CD4-positive, alpha-beta T cell treated with Interleukin-6 for 4 hours (primary cell): Measurements from ENCODE around the gene FAM185A.
"Not testable (repeated sequence)": the region's sequence is repeated elsewhere in the genome, so short reads cannot be mapped to it uniquely, and the experiment has no call there.

Experiments
- DNase-seq: peaks from one replicate; pipeline ENCODE4 v3.0.0-alpha.2; 2020; ENCODE audit warnings: mixed read lengths

The FAM185A gene

GRCh38 chr7:102748605-102749444 is at the start of gene FAM185A:
Gene FAM185A, plus strand, starts transcription at chr7:102748999. Its CDS starts 209 bp downstream, at chr7:102749208.
- DNase-seq: peak; percentile 95

DNA sequence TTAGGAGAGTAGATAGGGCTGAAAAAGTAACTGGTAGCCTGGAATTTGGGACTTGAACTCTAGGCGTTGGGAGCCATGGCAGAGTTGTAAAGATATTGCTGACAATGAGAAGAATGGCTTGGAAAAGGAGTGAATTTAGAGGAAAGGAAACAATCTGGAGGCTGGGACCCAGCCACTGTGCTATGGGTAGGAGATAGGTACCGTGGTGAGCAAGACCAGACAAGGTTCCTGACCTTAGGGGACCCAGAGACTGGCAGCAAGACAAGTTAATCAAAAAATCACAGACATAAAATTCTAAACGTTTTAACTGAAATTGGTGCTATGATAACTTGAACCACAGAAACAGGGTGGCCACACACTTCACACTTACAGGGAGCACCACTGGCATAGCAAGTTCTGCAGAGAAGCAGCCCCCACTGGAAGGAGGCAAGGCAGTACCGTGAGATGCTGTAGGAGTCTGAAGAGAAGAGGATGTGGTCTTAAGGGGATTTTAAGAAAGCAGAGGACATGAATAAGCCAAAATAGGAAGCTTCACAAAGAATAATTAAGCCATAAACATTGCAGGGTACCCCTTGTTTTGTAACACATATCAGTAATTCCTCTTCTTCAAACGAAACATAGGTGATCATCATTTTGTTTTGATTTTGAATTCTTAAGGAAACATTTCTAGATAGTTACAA is 35.6 kb upstream of the FAM185A start:
- DNase-seq: peak; percentile 1

DNA sequence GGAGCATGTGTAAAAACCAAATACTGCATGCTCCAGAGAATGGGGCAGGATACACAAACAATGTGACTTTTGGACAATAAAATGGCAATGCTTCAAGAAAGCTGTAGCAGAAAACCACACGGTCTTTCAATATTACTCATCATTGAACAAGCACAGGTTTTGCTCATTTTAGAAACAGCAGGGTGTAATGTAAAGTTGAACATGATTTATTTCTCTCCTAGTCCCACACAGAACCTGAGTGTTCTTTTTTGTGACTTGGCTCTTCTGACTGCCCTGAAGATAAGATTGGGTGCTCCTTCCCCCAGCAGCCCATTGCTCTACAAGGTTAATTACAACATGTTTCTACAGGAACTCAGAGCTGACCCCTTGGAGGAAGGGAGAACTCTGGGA is 35.1 kb upstream of the FAM185A start:
- DNase-seq: not testable (repeated sequence)

DNA sequence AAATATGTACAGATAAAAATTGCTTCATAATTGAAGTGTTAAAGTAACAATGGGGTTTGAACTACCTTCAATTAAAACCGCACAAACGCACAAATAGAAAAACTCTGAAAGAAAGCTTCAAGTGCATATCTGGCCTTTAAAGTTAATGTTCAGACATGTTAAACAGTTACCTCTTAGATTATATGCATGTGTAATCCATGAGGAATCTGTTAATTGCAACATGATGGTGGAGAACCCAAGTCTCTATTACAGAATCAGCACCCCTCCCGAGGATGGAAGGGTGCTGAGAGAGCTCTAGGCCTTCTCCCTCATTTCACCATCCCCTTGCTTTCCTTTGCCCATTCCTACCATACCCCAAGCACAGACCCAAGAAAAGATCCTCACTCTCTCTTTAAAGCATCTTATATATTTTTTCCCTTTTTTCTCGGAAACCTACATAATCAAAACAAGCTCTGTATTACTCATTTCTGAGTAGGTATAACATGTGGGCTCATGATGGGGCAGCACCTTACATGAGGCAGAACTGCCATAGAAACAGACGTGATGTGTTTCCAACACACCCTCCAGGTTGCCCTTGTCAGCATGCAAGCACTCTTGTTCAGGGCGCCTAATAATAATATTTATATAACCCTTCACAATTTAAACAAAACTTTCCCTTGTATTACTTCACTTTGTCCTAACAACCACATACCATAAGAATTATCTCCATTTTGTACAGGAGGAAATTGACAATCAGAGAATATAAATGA is 33.9 kb upstream of the FAM185A start:
- not testable (repeated sequence) for DNase-seq

GRCh38 chr7:102715718-102716117 is 33.1 kb upstream of the FAM185A start:
- DNase-seq: not testable (repeated sequence)

GRCh38 chr7:102718491-102718890 is 30.3 kb upstream of the FAM185A start:
- DNase-seq: not testable (repeated sequence)

DNA sequence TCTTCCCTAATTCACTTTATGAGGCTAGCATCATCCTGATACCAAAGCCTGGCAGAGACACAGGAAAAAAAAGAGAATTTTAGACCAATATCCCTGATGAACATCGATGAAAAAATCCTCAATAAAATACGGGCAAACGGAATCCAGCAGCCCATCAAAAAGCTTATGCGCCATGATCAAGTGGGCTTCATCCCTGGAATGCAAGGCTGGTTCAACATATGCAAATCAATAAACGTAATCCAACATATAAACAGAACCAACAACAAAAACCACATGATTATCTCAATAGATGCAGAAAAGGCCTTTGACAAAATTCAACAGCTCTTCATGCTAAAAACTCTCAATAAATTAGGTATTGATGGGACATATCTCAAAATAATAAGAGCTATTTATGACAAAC is 22.6 kb upstream of the FAM185A start:
- DNase-seq: not testable (repeated sequence)

DNA sequence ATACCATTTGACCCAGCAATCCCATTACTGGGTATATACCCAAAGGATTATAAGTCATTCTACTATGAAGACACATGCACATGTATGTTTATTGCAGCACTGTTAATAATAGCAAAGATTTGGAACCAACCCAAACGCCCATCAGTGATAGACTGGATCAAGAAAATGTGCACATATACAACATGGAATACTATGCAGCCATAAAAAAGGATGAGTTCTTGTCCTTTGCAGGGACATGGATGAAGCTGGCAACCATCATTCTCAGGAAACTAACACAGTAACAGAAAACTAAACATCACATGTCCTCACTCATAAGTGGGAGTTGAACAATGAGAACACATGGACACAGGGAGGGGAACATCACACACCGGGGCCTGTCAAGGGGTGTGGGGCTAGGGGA is 19.1 kb upstream of the FAM185A start:
- not testable (repeated sequence) for DNase-seq

GRCh38 chr7:102730431-102730830 is 18.4 kb upstream of the FAM185A start:
- not testable (repeated sequence) for DNase-seq

DNA sequence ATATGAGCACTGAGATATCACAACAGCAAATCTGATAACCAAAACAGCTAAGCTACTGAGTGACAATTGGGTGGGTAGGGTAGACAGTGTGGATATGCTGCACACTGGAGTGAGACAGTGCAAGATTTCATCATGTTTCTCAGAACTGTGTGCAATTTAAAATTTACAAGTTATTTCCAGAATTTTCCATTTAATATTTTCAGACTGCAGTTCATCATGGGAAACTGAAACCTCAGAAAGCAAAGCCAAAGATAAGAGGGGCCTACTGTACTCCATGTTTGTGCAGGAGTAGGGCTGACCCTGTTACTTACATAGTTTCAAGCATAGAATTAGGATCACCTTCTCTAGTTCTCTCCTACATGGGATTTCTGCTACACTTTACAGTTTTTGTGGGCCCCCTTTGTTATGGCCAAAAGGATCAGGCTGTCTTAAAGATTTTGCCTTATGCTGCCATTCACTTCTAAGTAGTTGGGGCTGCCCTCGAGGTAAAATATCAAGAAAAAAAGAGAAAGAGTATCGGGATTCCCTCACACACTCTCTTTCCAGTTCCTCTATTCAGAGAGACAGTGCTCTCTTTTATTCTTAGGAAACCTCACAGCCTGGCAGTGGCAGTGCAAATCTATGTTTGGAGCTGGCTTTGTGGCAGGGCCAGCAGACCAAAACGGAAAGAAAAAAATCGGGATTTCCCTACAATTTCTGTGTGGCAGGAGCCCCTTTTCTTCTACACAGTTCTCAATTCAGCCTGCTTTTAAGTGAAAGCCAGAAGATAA is 6.6 kb upstream of the FAM185A start:
- DNase-seq: not testable (repeated sequence)

DNA sequence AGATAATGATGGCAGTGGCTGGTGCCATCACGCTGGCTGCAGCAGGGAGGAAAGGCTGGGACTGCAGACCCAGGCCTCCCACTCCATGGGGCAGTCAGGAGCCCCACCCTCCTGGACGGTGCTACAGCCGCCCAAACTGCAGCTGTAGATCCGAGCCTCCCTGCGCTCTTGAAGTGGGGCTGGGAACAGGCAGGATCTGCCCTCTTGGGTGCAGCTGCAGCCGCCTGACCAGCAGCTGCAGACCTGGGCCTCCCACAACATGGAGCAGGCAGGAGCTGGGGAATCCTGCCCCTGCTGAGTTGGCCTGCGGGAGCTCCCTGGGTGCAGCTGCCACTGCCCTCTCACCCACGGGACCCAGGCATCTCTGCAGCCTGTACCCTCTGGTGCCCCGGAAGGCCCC is 4.9 kb upstream of the FAM185A start:
- not testable (repeated sequence) for DNase-seq

DNA sequence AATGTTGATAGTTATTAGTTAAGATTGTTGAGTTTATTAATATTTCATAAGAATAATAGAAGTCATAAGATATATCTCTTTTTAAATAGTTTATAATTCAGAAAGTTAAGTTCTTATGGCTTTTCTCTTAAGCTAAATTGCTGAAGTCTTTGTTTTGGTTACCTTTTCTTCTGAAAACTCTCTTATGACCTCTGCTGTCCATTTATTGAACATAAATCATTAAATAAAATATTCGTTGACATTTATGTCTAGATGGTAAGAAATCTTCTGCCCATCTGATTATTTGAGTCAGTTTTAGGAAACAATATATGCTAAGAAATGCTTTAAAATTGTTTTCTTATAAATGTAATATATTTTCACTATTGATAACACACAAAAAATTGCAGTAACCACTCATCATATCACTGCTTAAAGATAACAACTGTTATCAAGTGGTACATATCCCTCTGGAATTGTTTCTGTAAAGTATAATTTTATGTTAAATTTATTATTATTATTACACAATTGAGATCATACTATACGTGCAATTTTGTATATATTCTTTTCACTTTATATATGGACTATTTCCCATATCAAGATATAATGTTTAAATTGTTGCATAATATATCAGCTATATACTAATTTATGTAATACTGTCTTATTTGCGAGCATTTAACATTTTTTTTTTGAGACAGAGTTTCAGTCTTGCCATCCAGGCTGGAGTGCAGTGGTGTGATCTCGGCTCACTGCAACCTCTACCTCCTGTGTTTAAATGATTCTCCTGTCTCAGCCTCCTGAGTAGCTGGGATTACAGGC is 3.1 kb upstream of the FAM185A start:
- DNase-seq: not testable (repeated sequence)

DNA sequence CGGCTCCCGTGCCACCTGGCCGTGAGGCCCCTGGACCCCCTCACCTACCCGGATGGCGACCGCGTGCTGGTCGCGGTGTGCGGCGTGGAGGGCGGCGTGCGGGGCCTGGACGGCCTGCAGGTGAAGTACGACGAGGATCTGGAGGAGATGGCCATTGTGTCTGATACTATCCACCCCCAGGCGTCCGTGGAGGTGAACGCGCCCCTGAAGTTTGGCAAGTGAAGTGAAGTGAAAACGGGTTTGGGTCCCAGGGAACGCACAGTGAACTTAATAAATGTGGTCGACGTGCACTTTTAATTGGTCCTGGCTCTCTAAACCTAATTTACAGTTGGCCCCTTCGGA is 617 bp downstream of the FAM185A start:
- DNase-seq: not testable (repeated sequence)

DNA sequence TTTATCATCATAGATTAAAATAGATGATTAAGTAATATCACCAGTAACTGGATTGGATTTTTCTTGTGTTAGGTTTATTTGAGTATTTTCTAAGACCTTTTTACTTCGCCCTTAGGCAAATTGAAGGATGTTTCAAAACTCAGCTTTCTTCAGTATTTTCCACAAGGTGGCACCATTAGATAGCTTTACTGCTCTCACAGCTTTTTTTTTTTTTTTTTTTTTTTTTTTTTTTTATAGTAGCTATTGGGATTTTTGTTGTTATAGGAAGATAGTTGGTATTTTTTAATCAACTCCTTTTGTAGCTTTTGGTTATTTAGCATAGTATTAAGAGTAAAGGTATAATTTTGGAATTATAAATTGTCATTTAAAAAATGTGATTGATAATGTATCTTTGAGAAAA is 9.4 kb downstream of the FAM185A start:
- DNase-seq: not testable (repeated sequence)

DNA sequence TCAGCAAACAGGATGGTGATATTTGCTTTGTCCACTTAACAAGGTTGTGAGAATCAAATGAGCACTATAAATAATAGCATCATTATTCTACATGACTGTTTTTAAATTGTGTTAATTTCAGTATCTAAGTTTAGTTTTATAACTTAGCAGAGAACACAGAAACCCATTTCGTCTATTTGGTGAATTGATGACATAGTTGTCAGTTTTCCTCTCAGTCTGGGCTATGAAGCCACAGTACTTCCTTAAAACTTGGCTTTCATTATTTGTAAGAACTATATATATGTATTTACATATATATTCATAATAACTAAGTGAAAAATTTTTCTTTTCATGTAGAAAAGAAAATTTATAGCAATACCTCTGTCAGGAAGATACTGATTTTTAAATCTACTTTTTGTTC is 11.1 kb downstream of the FAM185A start:
- not testable (repeated sequence) for DNase-seq

DNA sequence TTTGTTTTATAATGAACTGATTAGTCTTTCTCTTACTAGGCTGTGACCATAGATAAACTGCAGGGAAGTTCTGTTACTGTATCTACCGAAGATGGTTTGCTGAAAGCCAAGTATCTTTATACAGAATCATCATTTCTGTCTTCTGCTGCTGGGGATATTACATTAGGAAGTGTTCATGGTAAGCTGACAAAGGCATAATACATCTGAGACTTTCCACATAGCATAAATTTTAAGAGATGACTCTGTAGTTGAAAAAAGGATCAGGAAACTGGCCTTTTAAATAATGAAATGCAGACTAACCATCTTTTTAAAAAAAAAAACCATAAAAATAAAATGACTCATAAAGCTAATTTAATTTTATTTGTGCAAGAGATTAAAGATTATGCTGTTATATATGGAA is 12.4 kb downstream of the FAM185A start:
- not testable (repeated sequence) for DNase-seq

- not testable (repeated sequence) for DNase-seq
Measured at GRCh38 chr7:102763295-102763905, 14.6 kb downstream of the FAM185A start.

DNA sequence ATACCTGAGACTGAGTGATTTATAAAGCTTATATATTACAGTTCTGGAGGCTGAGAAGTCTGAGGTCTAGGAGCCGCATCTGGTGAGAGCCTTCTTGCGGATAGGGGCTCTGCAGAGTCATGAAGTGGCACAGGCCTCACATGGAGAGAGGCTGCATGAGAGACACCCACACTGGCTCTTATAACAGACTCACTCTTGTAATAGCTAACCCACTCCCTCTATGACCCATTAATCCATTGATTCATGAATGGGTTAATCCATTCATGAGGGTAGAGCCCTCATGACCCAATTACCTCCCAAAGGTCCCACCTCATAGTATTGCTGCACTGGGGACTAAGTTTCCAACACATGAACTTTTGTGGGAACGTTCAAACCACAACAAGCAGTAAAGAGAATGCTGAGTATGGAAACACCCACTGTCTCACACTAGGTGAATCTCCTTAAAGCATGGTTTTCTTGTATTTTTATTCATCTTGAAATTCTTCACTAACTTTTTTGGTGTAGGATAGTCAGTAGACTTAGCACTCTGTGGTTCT is 20.9 kb downstream of the FAM185A start:
- not testable (repeated sequence) for DNase-seq

GRCh38 chr7:102770467-102770866 is 21.7 kb downstream of the FAM185A start:
- not testable (repeated sequence) for DNase-seq

DNA sequence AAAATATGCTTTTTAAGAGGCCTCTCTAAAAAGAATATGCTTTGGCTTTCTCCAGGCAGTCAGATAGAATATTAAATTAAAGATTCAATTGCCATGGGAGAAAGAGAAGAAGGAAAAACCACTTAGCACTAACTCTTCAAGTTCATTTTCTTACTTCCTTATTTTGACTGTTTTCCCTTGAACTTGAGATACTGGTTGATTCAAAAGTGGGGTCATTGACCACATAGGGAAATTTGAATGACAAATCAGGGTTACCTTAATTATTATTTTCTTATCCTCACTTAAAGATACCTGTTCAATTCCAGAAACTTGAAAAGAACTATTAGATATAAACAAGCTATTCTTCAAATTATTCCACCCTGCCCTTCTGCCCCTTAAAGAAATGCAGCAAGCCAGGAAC is 27.4 kb downstream of the FAM185A start:
- not testable (repeated sequence) for DNase-seq

DNA sequence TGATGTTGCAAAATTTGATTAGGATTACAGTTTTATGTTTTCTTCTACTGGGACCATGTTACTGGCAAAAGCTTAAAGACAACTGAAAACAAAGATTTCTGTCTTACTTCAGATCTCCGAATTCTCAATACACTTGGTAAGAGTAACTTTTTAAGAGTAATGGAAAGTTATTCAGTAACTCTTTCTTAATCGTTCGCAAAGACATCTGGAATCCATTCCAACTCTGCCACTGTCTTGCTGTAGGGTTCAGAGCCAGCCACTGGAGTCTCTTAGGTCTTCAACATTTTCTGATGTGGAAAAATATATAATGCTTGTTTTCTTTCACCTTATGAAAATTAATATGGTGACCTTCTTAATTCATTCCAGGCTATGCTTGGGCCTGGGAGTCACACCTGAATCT is 29.9 kb downstream of the FAM185A start:
- DNase-seq: not testable (repeated sequence)
